Measurements from ENCODE around the gene INHBE.
"Not testable (repeated sequence)": the region's sequence is repeated elsewhere in the genome, so short reads cannot be mapped to it uniquely, and the experiment has no call there.

The INHBE gene

GRCh38 chr12:57454566-57455373 lies at the start of gene INHBE:
Gene INHBE, plus strand, starts transcription at chr12:57455307. Its CDS starts 230 bp downstream, at chr12:57455537.
- DNase-seq = no peak

- DNase-seq = no peak
Observed at GRCh38 chr12:57410534-57410933, 44.6 kb upstream of the INHBE start.

GRCh38 chr12:57414160-57414559 lies 40.9 kb upstream of the INHBE start:
- not testable (repeated sequence) for DNase-seq

GRCh38 chr12:57415088-57415487 lies 40.0 kb upstream of the INHBE start:
- no peak for DNase-seq

- no peak for DNase-seq
Observed at GRCh38 chr12:57416039-57416996, 38.8 kb upstream of the INHBE start.

- no peak for DNase-seq
Observed at GRCh38 chr12:57418255-57418654, 36.9 kb upstream of the INHBE start.

GRCh38 chr12:57419495-57419894 lies 35.6 kb upstream of the INHBE start:
- DNase-seq = no peak

- DNase-seq = no peak
Observed at GRCh38 chr12:57420482-57420881, 34.6 kb upstream of the INHBE start.

- not testable (repeated sequence) for DNase-seq
Observed at GRCh38 chr12:57426948-57427347, 28.2 kb upstream of the INHBE start.

GRCh38 chr12:57428965-57429364 lies 26.1 kb upstream of the INHBE start:
- no peak for DNase-seq

- no peak for DNase-seq
Observed at GRCh38 chr12:57429473-57430111, 25.5 kb upstream of the INHBE start.

- no peak for DNase-seq
Observed at GRCh38 chr12:57430112-57430930, 24.8 kb upstream of the INHBE start.

GRCh38 chr12:57430931-57431566 lies 24.1 kb upstream of the INHBE start, which contains the start of gene R3HDM2:
Gene R3HDM2, minus strand, starts transcription at chr12:57431043. Its CDS starts 120,615 bp downstream, at chr12:57310428.
- peak; percentile 82 for DNase-seq

GRCh38 chr12:57431654-57432188 lies 23.4 kb upstream of the INHBE start:
- no peak for DNase-seq

- no peak for DNase-seq
Observed at GRCh38 chr12:57433370-57433769, 21.7 kb upstream of the INHBE start.

- no peak for DNase-seq
Observed at GRCh38 chr12:57434517-57435223, 20.4 kb upstream of the INHBE start, which contains the start of gene INHBC. Gene INHBC, plus strand, starts transcription at chr12:57434784. Its CDS starts 103 bp downstream, at chr12:57434887.

- no peak for DNase-seq
Observed at GRCh38 chr12:57435293-57435692, 19.8 kb upstream of the INHBE start.

- no peak for DNase-seq
Observed at GRCh38 chr12:57438400-57438799, 16.7 kb upstream of the INHBE start.

GRCh38 chr12:57439762-57440266 lies 15.3 kb upstream of the INHBE start:
- no peak for DNase-seq

GRCh38 chr12:57441393-57441792 lies 13.7 kb upstream of the INHBE start:
- not testable (repeated sequence) for DNase-seq
